ENCODE data around the gene SPACA4.
A peak's percentile ranks its signal among the peaks of the same experiment; 100 is the strongest.
"Not testable (repeated sequence)": the region's sequence is repeated elsewhere in the genome, so short reads cannot be mapped to it uniquely, and the experiment has no call there.

Gene SPACA4, protein sequence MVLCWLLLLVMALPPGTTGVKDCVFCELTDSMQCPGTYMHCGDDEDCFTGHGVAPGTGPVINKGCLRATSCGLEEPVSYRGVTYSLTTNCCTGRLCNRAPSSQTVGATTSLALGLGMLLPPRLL

DNA sequence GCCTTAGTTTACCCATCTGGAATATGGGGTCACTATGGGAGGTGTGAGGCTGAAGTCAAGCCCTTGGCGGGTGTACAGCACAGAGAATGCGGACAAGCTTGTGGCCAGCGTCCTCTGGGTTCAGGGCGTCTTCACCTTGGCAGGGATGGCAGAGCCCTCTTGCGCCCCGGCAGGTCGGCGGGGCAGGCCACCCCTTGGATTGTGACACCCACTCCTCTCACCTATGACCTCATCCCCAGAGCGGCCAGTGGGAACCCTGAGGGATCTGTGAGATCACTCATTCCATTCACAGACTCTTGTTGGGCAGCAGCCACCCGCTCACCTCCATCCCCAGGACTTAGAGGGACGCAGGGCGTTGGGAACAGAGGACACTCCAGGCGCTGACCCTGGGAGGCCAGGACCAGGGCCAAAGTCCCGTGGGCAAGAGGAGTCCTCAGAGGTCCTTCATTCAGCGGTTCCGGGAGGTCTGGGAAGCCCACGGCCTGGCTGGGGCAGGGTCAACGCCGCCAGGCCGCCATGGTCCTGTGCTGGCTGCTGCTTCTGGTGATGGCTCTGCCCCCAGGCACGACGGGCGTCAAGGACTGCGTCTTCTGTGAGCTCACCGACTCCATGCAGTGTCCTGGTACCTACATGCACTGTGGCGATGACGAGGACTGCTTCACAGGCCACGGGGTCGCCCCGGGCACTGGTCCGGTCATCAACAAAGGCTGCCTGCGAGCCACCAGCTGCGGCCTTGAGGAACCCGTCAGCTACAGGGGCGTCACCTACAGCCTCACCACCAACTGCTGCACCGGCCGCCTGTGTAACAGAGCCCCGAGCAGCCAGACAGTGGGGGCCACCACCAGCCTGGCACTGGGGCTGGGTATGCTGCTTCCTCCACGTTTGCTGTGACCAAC is at the start of gene SPACA4:
Gene SPACA4, plus strand, starts transcription at position 280 of the 896 bp plus-strand sequence. Its CDS starts 237 bp downstream, at position 517.
- DNase-seq, result no peak

DNA sequence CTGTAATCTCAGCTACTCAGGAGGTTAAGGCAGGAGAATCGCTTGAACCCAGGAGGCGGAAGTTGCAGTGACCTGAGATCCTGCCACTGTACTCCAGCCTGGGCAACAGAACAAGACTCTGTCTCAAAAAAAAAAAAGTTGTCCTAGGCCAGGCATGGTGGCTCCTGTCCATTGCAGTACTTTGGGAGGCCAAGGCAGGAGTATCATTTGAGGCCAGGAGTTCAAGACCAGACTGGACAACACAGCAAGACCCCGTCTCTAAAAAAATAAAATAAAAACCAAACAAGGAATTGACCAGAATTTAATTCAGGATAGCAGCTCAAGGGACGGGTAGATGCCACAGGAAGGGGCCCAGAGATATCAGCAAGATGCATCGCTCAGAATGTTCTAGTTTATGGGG is 49.7 kb upstream of the SPACA4 start:
- no peak for DNase-seq

DNA sequence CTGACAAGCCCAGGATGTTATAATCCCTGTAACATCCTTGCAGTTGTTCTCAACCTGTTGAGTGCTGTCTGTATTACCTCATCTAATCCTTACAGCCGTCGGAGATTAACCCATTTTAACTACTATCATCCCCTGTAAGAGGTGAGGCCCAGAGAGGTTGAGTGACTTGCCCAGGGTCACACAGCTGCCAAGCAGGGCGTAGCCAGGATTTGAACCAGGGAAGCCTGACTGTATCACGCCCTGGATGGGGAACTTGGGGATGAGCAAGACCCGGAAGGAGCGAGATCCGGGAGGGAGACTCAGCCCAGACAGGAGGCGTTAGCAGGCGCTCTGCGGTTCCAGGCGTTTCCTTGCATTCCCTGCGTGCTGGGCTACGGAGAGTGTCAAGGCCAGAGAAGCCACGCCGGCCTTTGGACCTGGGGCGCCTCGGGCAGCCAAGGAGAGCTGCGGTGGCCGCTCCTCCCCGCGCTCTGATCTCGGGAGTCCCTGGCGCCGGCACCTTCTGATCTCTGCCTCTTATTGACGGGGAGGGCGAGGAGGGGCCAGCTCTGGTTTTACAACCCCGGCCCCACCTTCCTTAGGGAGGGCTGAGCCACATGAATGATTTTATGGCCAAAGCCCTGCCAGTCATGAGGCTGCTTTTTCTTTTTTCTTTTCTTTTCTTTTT is 48.4 kb upstream of the SPACA4 start:
- DNase-seq, result no peak

DNA sequence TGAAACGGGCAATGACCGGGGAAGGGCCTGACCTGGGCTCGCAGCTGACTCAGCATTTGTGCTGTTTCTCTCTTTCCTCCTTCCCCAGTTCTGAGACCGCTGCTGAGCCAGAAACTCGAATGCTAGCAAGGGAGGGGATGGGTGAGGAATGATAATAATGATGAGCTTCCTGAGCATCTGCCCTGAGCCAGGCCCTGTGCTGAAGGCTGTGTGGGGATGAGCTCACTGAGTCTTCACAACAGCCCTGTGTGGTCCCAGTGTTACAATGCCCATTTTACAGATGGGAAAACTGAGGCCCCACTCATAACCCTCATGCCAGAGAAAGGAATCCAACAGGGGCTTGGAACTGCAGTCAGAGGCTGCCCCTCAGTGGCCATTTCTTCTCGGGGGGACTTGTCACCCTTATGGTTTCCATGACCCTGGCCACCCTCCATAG is 46.4 kb upstream of the SPACA4 start:
- DNase-seq, result no peak

DNA sequence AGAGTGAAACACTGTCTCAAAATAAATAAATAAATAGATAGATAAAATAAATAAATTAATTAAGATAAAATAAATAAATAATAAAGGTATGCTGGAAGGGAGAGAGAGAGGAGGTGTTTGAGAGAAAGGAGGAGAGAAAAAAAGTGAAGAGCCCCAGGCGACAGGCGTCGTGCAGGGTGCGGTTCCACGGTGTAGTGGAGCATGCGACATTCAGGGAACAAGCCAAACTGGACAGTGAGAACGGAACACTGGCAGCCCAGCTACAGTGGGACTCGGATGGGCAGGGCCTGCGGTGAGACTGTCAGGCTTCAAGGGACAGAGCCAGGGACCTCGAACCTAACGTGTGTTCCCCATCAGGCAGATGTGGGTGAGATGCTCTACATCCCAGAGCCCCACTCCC is 45.1 kb upstream of the SPACA4 start:
- no peak for DNase-seq

DNA sequence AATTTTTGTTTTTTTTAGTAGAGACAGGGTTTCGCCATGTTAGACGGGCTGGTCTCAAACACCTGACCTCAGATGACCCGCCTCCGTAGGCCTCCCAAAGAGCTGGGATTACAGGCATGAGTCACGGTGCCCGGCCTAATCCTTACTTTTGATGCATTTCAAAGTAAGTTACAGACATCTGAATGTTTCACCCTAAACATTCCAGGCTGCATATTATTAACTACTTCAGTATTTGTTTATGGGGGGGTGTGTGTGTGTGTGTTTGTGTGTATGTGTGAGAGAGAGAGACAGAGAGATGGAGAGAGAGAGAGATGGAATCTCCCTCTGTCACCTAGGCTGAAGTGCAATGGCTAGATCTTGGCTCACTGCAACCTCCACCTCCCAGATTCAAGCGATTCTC is 41.5 kb upstream of the SPACA4 start:
- no peak for DNase-seq

DNA sequence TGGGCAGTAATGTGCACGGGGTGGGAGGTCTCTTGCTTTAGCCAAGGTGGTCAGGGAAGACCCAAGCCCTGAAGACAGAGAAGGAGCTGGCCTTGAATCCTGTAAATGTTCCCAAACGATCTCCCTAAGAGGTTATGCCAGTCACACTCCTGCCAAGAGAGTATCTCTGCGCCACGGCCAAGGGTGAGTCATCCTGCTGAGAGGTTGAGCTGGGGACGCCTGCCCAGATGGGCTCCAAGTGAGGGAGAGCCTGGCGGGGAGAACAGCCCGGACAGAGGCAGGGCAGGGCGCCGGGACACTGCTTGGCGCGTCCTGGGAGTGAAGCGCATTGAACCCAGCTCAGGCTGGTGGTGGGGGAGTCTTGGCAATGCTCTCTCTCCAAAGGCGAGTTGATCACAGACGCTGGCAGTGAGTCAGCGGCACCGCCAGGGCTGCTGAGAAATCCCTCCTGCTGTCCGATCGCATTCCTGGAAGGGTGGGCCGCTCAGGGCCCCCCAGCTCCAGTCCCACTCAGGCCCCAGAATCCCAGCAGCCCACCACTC is 38.1 kb upstream of the SPACA4 start:
- DNase-seq, result peak in 43 of 56 donors; percentile 2 to 74 (median 29)

DNA sequence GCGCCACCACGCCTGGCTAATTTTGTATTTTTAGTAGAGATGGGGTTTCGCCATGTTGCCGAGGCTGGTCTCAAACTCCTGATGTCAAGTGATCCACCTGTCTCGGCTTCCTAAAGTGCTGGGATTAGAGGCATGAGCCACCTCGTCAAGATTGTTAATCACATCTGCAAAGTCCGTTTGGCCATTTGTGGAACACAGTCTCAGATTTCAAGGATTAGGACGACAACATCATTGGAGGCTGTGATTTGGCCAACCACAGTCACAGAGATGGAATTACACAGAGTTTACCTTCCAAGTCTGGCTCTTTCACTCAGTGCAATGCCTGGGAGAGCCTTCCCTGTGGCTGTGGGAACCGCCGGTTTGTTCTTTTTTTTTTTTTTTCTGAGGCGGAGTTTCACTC is 36.7 kb upstream of the SPACA4 start:
- no peak for DNase-seq

DNA sequence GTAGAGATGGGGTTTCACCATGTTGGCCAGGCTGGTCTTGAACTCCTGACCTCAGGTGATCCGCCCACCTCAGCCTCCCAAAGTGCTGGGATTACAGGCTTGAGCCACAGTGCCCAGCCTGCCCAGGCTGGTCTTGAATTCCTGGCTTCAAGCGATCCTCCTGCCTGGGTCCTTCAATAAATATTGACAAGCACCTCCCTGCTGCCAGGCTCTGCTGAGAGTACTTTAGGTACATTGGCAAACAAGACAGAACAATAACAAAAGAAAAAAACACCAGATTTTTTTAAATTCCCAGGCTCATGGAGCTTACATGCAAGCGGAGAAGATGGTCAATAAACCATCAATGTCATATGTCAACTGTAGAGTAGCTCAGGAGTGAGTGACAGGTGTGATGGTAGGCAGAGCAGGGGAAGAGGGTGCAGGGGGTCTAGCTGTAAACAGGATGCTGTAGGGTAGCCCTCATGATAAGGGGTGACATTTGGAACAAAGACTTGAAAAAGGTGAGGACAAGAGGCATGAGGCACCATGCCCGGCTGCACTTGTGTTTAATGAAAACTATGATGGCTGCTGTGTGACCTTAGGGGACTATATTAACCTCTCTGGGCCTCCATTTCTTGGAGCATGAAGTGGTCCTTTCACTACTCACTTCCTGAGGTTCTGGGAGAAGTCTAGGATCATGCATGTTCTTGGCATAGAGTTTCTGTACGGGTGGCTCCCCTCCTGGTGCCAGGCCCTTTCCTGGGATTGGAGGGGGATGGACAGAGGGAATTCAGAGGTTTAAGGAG is 35.0 kb upstream of the SPACA4 start:
- no peak for DNase-seq

DNA sequence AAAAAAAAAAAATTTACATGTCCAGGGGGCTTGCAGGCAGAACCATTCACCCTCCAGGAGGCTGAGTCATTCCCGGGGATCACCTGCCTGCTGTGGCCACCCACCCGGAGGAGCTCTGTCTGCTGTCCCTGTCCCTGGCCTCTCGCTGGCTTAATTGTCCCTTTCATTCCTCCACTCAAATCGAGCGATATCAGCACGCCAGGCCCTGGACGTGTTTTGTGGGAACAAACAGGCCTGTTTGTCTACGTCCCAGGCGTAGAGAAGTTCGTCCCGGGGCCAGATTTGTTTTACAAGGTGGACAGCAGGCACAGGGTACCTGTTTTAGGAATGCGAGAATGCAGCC is 33.4 kb upstream of the SPACA4 start:
- DNase-seq, result no peak

DNA sequence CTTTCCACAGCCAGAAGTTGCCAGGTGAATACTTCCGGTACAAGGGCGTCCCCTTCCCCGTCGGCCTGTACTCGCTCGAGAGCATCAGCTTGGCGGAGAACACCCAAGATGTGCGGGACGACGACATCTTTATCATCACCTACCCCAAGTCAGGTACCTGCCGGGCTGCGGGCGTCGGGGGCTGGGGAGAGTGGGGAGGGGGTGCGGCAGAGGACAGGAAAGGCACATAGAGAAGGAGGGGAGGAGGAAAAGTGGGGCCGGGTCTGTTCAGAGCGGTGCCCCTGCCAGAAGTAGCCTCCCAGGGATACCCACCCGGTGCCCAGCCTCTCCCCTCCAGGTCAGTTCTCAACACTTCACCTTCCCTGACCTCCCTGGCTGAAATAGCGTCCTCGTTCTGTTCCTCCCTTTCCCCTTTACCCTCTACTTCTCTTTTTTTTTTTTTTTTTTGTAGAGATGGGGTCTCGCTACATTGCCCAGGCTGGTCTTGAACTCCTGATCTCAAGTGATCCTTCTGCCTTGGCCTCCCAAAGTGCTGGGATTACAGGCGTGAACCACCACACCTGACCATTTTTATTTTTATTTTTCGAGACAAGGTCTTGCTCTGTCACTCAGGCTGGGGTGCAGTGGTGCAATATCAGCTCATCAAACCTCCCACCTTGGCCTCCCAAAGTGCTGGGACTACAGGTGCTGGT is 30.5 kb upstream of the SPACA4 start:
- no peak for DNase-seq

DNA sequence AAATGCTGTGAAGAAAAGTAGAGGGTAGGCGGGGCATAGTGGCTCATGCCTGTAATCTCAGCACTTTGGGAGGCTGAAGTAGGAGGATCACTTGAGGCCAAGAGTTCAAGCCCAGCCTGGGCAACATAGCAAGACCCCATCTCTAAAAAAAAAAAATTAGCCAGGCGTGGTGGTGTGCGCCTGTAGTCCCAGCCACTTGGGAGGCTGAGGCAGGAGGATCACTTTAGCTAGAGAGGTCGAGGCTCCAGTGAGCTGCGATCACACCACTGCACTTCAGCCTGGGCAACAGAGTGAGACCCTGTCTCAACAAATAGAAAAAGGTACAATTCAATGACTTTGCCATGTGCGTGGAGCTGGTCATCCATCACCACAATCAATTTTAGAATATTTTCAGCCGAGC is 28.6 kb upstream of the SPACA4 start:
- not testable (repeated sequence) for DNase-seq

DNA sequence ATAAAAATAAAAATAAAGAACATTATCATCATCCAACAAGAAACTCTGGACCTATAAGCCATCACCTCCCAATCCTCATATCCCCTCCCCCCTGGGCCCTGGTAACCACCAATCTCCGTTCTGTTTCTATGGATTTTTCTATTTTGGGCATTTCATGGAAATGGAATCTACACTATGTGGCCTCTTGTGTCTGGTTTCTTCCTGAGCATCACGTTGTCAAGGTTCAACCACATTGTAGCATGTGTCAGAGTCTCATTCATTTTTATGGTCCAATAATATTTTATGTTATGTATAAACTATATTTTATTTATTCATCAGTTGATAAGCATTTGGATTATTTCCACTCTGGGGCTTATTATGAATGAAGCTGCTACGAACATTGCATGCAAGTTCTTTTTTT is 27.7 kb upstream of the SPACA4 start:
- DNase-seq, result no peak

DNA sequence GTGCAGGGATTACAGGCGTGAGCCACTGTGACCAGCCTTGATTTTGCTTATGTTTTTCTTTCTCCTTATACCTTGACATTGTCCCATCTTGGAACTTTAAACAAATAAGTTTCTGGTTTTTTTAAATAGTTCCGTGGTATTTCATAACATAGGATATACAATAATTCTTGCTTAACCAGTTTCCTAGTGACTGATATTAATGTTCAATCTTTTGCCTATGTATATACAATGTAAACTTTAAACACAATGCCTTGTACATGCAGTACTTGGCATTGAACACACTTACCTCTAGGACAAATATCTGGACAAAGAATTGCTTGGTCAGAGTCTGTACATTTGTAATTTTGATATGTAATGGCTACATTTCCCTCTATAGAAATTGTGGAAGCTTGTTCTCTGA is 24.4 kb upstream of the SPACA4 start:
- no peak for DNase-seq

DNA sequence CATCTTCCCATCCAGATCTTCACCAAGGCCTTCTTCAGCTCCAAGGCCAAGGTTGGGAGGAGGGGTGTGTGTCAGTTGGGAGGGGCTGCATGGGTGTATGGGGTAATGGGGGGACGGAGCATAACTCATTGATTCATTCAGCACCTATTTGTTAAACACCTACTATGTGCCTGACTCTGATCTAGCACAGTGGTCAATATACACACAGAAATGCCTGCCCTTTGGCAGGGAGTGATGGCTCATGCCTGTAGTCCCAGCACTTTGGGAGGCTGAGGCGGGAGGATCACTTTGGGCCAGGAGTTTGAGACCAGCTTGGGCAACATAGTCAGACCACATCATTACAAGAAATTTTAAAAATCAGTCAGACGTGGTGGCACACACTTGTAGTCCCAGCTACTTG is 19.2 kb upstream of the SPACA4 start:
- no peak for DNase-seq

DNA sequence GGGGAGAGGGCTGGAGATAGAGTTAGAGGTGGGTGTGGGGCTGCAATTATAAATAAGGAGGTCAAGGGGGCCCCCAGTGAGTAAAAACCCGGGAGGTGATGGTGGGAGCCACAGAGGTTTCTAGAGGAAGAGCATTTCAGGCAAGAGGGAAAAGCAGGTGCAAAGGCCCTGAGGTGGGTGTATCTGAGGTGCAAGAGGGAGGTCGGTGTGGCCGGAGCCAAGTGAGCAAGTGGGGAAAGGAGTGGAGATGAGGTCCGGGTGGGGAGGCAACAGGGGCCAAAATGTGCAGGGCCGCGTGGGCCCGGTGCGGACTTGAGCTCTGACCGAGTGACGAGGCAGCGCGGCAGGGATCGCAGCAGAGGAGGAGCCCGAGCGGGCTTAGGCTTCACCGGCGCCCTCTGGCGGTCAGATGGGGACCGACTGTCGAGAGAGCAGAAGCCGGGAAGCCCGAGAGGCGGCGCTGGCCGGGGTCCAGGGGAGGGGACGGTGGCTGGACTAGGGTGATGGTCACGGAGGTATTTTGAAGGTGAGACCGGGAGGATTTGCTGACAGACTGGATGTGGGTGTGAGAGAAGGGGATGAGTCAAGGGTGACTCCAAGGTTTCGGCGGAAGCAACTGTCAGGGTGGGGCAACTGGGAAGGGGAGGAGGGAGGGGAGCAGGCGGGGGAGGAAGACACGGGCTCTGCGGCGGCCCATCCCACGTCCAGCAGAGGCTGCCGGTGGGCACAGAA is 17.7 kb upstream of the SPACA4 start:
- DNase-seq, result peak in 54 of 56 donors; percentile 9 to 96 (median 64)

DNA sequence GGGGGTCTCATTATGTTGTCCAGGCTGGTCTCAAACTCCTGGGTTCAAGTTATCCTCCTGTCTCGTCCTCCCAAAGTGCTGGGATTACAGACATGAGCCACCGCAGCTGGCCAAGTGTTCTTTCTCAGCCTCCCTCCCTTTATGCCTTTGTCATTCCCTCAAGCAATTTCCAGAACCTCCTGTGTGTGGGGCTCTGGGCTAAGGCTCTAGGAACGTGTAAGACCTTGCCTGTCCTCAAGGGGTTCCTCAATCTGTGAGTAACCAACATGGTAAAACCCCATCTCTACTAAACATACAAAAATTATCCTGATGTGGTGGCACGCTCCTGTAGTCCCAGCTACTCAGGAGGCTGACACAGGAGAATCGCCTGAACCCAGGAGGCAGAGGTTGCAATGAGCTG is 15.5 kb upstream of the SPACA4 start:
- DNase-seq, result no peak

DNA sequence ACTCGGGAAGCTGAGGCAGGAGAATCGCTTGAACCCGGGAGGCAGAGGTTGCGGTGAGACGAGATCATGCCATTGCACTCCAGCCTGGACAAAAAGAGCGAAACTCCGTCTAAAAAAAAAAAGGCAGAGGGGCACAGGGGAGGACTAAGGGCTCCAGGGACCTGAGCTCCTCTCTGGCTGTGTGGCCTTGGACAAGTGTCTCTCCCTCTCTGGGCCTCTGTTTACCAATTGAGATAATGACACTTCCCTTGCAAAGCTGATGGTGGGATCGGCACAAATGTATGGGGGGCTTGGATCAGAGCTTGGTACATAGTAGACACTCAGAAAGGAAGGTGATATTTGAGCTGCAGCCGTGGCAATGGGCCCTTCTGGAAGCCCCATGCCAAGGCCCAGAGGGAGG is 11.4 kb upstream of the SPACA4 start:
- no peak for DNase-seq

DNA sequence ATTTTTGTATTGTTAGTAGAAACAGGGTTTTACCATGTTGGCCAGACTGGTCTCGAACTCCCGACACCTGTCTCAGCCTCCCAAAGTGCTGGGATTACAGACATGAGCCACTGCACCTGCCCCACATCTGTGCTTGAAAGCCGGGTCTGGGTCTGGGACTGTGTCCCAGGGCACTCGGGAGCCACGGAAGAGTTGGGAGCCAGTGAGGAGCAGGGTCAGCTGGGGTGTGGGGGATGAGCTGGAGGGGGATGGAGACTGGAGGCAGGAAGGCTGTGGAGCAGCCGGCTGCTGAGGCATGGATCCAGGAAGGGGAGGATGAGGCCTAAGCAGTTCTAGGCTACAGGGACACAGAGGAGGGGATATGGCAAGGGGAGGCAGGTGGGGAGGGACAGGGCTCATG is 10.7 kb upstream of the SPACA4 start:
- DNase-seq, result no peak

DNA sequence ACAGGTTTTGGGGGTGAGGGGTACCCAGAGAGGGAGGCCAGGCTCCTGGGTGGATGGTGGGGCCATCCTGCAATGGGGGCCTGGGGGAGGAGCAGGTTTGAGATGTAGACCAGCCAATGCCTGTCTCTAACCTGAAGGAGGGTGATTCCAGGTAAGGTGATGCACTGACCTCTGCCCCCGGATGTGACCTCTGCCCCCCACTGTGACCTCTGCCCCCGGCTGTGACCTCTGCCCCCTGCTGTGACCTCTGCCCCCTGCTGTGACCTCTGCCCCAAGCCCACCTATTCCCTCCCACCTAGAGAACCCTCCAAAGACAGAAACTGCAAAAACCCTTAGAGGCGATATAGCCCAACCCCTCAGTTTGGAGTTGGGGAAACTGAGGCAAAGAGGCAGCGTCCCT is 10.3 kb upstream of the SPACA4 start:
- DNase-seq, result no peak

Measured in amygdala (tissue), 56 donors.